Neural cell (in vitro differentiated cells): ENCODE data around the gene AFG1L. TPM values are rescaled to one million over a fixed set of nuclear protein-coding genes. Genes with fewer than 3 reads are reported as not detected.

Experiments used
- H2AFZ ChIP-seq: fragments of 200-600, 300-800 bp; sonication (generic), shearing (Covaris generic); 2 replicates; pipeline ENCODE4 v1.6.0; 2014; ENCODE audit warnings: low read depth, mild to moderate bottlenecking, antibody characterized with exemption, low read length, moderate library complexity
- H3F3A ChIP-seq: fragments of 200-600 bp; shearing (Covaris generic); 2 replicates; pipeline ENCODE4 v1.6.1; 2016; ENCODE audit warnings: mild to moderate bottlenecking, moderate library complexity, mixed read lengths, antibody characterized with exemption, low read length; ENCODE audit not compliant: insufficient read depth, poor library complexity, severe bottlenecking
- H3K27ac ChIP-seq: fragments of 200-600, 300-800 bp; sonication (generic), shearing (Covaris generic); 2 replicates; pipeline ENCODE4 v1.5.1; 2014; ENCODE audit warnings: mild to moderate bottlenecking, low read length, moderate library complexity
- H3K27me3 ChIP-seq: fragments of 300-800, 200-600 bp; sonication (generic), shearing (Covaris generic); 2 replicates; pipeline ENCODE4 v1.6.0; 2014; ENCODE audit warnings: mild to moderate bottlenecking, low read depth, low read length, moderate library complexity; ENCODE audit not compliant: insufficient read depth
- H3K36me3 ChIP-seq: fragments of 300-800, 200-600 bp; sonication (generic), shearing (Covaris generic); 2 replicates; pipeline ENCODE4 v1.5.1; 2014; ENCODE audit warnings: mild to moderate bottlenecking, antibody characterized with exemption, low read length, moderate library complexity; ENCODE audit not compliant: insufficient read depth
- H3K4me2 ChIP-seq: fragments of 300-800, 200-600 bp; sonication (generic), shearing (Covaris generic); 2 replicates; pipeline ENCODE4 v1.6.0; 2014; ENCODE audit warnings: mild to moderate bottlenecking, low read length
- H3K4me3 ChIP-seq: fragments of 300-800, 200-600 bp; sonication (generic), shearing (Covaris generic); 2 replicates; pipeline ENCODE4 v1.5.1; 2014; ENCODE audit warnings: mild to moderate bottlenecking, low read length, moderate library complexity
- H3K79me2 ChIP-seq: fragments of 200-600 bp; shearing (Covaris generic); replicated peaks from 2 replicates; pipeline ENCODE4 v1.6.0; 2014; ENCODE audit warnings: mild to moderate bottlenecking, low read length, moderate library complexity; ENCODE audit not compliant: insufficient read depth
- H3K9ac ChIP-seq: fragments of 300-800, 200-600 bp; sonication (generic), shearing (Covaris generic); 2 replicates; pipeline ENCODE4 v1.6.1; 2016; ENCODE audit warnings: mild to moderate bottlenecking, low read length, mixed read lengths
- H3K9me2 ChIP-seq: fragments of 200-600 bp; shearing (Covaris generic); 2 replicates; pipeline ENCODE4 v1.6.1; 2016; ENCODE audit warnings: mild to moderate bottlenecking, low read length, mixed read lengths; ENCODE audit not compliant: insufficient read depth
- H3K9me3 ChIP-seq: fragments of 200-600, 300-800 bp; sonication (generic), shearing (Covaris generic); 2 replicates; pipeline ENCODE4 v1.6.1; 2016; ENCODE audit warnings: mild to moderate bottlenecking, mixed run types, low read length, moderate library complexity, mixed read lengths
- H4K20me1 ChIP-seq: fragments of 200-600 bp; shearing (Covaris generic); 2 replicates; pipeline ENCODE4 v1.6.1; 2016; ENCODE audit warnings: mild to moderate bottlenecking, mixed run types; ENCODE audit not compliant: insufficient read depth
- EP300 ChIP-seq: fragments of 450-650 bp; conservative IDR thresholded peaks from 2 replicates; pipeline ENCODE4 v1.6.1; 2014; ENCODE audit warnings: antibody characterized with exemption, mild to moderate bottlenecking, moderate library complexity; ENCODE audit not compliant: poor library complexity, severe bottlenecking
- EZH2 ChIP-seq: fragments of 200-600, 300-800 bp; shearing (Covaris generic), sonication (generic); IDR thresholded peaks from 2 replicates; pipeline ENCODE4 v1.6.1; 2014; ENCODE audit warnings: antibody characterized with exemption, low read length, borderline replicate concordance, mild to moderate bottlenecking; ENCODE audit not compliant: insufficient read depth, poor library complexity, severe bottlenecking
- MXI1 ChIP-seq: fragments of 450-650 bp; conservative IDR thresholded peaks from 2 replicates; pipeline ENCODE4 v1.6.1; 2014; ENCODE audit warnings: antibody characterized with exemption, mild to moderate bottlenecking; ENCODE audit not compliant: poor library complexity, severe bottlenecking
- POLR2AphosphoS5 ChIP-seq: IDR thresholded peaks from 2 replicates; pipeline ENCODE4 v1.6.1; 2012
- RAD21 ChIP-seq: fragments of 450-650 bp; conservative IDR thresholded peaks from 2 replicates; pipeline ENCODE4 v1.6.1; 2014; ENCODE audit warnings: antibody characterized with exemption, mild to moderate bottlenecking, moderate library complexity
- SMC3 ChIP-seq: fragments of 450-650 bp; conservative IDR thresholded peaks from 2 replicates; pipeline ENCODE4 v1.6.1; 2014; ENCODE audit warnings: antibody characterized with exemption, mild to moderate bottlenecking, moderate library complexity; ENCODE audit not compliant: poor library complexity
- TAF1 ChIP-seq: IDR thresholded peaks from 2 replicates; pipeline ENCODE4 v1.6.1; 2012; ENCODE audit warnings: low read depth
- polyA plus RNA-seq: library from polyadenylated mRNA; depleted of rRNA; stranded (reverse); fragments of >200 nt; gene quantifications from 2 replicates; pipeline ENCODE4 v1.2.3, GENCODE V29; 2014
- TF ChIP-seq, protein P1 (sequence below): fragments of 450-650 bp; IDR thresholded peaks from 2 replicates; pipeline ENCODE4 v1.5.1; 2014; ENCODE audit warnings: antibody characterized with exemption, mild to moderate bottlenecking, moderate library complexity; ENCODE audit not compliant: poor library complexity, severe bottlenecking
- TF ChIP-seq, protein P2 (sequence below): IDR thresholded peaks from 2 replicates; pipeline ENCODE4 v1.6.1; 2012; ENCODE audit warnings: borderline replicate concordance

The AFG1L gene
- polyA plus RNA-seq, 1 donor from 2014 or later = 3.3 TPM

GRCh38 chr6:108473197-108473596 is 178.3 kb downstream of the AFG1L start:
- Histone ChIP-seq H3K4me3 (no peak overlapping the region), H3K36me3 (no peaks in the 10 kb centered on the region), H3F3A (no peaks in the 10 kb centered on the region), H4K20me1 (no peaks in the 10 kb centered on the region), H3K27me3 (no peaks in the 10 kb centered on the region), H3K9me3 (no peaks in the 10 kb centered on the region), H3K27ac (no peak overlapping the region), H2AFZ (no peak overlapping the region), H3K4me2 (no peak overlapping the region), H3K9me2 (no peaks in the 10 kb centered on the region), H3K79me2 (no peaks in the 10 kb centered on the region), H3K9ac (no peak overlapping the region)
- TF ChIP-seq, protein P1, sequence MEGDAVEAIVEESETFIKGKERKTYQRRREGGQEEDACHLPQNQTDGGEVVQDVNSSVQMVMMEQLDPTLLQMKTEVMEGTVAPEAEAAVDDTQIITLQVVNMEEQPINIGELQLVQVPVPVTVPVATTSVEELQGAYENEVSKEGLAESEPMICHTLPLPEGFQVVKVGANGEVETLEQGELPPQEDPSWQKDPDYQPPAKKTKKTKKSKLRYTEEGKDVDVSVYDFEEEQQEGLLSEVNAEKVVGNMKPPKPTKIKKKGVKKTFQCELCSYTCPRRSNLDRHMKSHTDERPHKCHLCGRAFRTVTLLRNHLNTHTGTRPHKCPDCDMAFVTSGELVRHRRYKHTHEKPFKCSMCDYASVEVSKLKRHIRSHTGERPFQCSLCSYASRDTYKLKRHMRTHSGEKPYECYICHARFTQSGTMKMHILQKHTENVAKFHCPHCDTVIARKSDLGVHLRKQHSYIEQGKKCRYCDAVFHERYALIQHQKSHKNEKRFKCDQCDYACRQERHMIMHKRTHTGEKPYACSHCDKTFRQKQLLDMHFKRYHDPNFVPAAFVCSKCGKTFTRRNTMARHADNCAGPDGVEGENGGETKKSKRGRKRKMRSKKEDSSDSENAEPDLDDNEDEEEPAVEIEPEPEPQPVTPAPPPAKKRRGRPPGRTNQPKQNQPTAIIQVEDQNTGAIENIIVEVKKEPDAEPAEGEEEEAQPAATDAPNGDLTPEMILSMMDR = no peak
- TF ChIP-seq TAF1 = no peak
- TF ChIP-seq RAD21 = no peak
- TF ChIP-seq SMC3 = no peak
- TF ChIP-seq, protein P2, sequence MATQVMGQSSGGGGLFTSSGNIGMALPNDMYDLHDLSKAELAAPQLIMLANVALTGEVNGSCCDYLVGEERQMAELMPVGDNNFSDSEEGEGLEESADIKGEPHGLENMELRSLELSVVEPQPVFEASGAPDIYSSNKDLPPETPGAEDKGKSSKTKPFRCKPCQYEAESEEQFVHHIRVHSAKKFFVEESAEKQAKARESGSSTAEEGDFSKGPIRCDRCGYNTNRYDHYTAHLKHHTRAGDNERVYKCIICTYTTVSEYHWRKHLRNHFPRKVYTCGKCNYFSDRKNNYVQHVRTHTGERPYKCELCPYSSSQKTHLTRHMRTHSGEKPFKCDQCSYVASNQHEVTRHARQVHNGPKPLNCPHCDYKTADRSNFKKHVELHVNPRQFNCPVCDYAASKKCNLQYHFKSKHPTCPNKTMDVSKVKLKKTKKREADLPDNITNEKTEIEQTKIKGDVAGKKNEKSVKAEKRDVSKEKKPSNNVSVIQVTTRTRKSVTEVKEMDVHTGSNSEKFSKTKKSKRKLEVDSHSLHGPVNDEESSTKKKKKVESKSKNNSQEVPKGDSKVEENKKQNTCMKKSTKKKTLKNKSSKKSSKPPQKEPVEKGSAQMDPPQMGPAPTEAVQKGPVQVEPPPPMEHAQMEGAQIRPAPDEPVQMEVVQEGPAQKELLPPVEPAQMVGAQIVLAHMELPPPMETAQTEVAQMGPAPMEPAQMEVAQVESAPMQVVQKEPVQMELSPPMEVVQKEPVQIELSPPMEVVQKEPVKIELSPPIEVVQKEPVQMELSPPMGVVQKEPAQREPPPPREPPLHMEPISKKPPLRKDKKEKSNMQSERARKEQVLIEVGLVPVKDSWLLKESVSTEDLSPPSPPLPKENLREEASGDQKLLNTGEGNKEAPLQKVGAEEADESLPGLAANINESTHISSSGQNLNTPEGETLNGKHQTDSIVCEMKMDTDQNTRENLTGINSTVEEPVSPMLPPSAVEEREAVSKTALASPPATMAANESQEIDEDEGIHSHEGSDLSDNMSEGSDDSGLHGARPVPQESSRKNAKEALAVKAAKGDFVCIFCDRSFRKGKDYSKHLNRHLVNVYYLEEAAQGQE = no peak
- TF ChIP-seq POLR2AphosphoS5 = no peak
- no peak for TF ChIP-seq EZH2
- TF ChIP-seq MXI1 = no peak
- no peak for TF ChIP-seq EP300

GRCh38 chr6:108476376-108476775 is 181.5 kb downstream of the AFG1L start:
- H3K9ac ChIP-seq = peak overlapping the region; percentile 41
- TF ChIP-seq, protein P1 = no peak
- TF ChIP-seq EP300 = no peak
- TF ChIP-seq RAD21 = no peak
- TF ChIP-seq SMC3 = no peak
- TF ChIP-seq, protein P2 = no peak
- no peak for TF ChIP-seq EZH2
- TF ChIP-seq MXI1 = no peak
- no peak for TF ChIP-seq TAF1
- TF ChIP-seq POLR2AphosphoS5 = no peak
- no peaks in the 10 kb centered on the region for H3K27me3 ChIP-seq
- no peaks in the 10 kb centered on the region for H3F3A ChIP-seq
- no peaks in the 10 kb centered on the region for H3K9me2 ChIP-seq
- H3K9me3 ChIP-seq = no peaks in the 10 kb centered on the region
- H3K36me3 ChIP-seq = no peaks in the 10 kb centered on the region
- H3K79me2 ChIP-seq = no peaks in the 10 kb centered on the region
- peak overlapping the region; percentile 52 for H3K4me3 ChIP-seq
- H3K27ac ChIP-seq = peak overlapping the region; percentile 71
- H3K4me2 ChIP-seq = peak overlapping the region; percentile 48
- H2AFZ ChIP-seq = peak overlapping the region; percentile 15
- no peaks in the 10 kb centered on the region for H4K20me1 ChIP-seq
